Gastrocnemius medialis (tissue), 4 donors: ENCODE data around the gene FXN.

Experiments used
- CTCF ChIP-seq, 5 experiments: fragments of 450-650 bp in 3 of 5; fragments of 200-600 bp in 2 of 5; sonication (generic) in 2 of 5; IDR thresholded peaks in 4 of 5; conservative IDR thresholded peaks in 1 of 5; 1 replicate in 4 of 5; 2 replicates in 1 of 5; pipeline ENCODE4 v1.5.1; 2016 to 2019; ENCODE audit warnings: antibody characterized with exemption in 5 of 5, mild to moderate bottlenecking in 3 of 5, moderate library complexity in 3 of 5
- POLR2A ChIP-seq, 2 donors: fragments of 450-650 bp; IDR thresholded peaks; one replicate each; pipeline ENCODE4 v1.6.1; 2017; ENCODE audit warnings: antibody characterized with exemption in 2 of 2, mild to moderate bottlenecking in 2 of 2, moderate library complexity in 2 of 2

- TF ChIP-seq POLR2A (IDR thresholded peaks at IDR 0.05) (no peak), CTCF (IDR thresholded peaks at IDR 0.05 in 4 of 5, conservative IDR thresholded peaks at IDR 0.05 in 1 of 5) (no peak)
Observed at GRCh38 chr9:69058101-69058500, 22.5 kb downstream of the FXN start.
